Activated CD4-positive, alpha-beta memory T cell treated with anti-CD3 and anti-CD28 coated beads, Interleukin-2, amount 10 ng/mL, durations not matched to agents 7 days and 5 days (primary cell): ENCODE results near the gene CEP19. TPM values are rescaled to one million over a fixed set of nuclear protein-coding genes. Genes with fewer than 3 reads are reported as not detected.

Experiments
- CTCF ChIA-PET: fragments of 350-600 bp; sonication (Branson Sonifier 250); formaldehyde crosslinking; loops from one replicate; lab custom pipeline; 2021; ENCODE audit warnings: antibody characterized with exemption, inconsistent platforms; lab: Charles Lee
- POLR2A ChIA-PET: fragments of 350-600 bp; sonication (Branson Sonifier 250); formaldehyde crosslinking; loops from one replicate; lab custom pipeline; 2021; ENCODE audit warnings: antibody characterized with exemption; lab: Charles Lee
- DNase-seq: peaks from one replicate; pipeline ENCODE4 v3.0.0-alpha.2; 2020
- H3K27ac Mint-ChIP-seq: one replicate; pipeline ENCODE4 v1.8.0; 2021; ENCODE audit warnings: mild to moderate bottlenecking, mixed read lengths
- H3K27me3 Mint-ChIP-seq: one replicate; pipeline ENCODE4 v1.8.0; 2021; ENCODE audit warnings: mixed read lengths
- H3K36me3 Mint-ChIP-seq: one replicate; pipeline ENCODE4 v1.8.0; 2021; ENCODE audit warnings: low read depth, mixed read lengths
- H3K4me1 Mint-ChIP-seq: one replicate; pipeline ENCODE4 v1.8.0; 2021; ENCODE audit warnings: mixed read lengths
- H3K4me3 Mint-ChIP-seq: one replicate; pipeline ENCODE4 v1.8.0; 2021; ENCODE audit warnings: mild to moderate bottlenecking, mixed read lengths
- H3K9me3 Mint-ChIP-seq: one replicate; pipeline ENCODE4 v1.8.0; 2021; ENCODE audit warnings: mixed read lengths
- total RNA-seq, 2 experiments: library from RNA; stranded (reverse); gene quantifications; one replicate each; pipeline ENCODE4 v1.2.3, GENCODE V29; 2021

Gene CEP19
- total RNA-seq, 2 experiments from 2014 or later, result 5.3 to 5.5 TPM

DNA sequence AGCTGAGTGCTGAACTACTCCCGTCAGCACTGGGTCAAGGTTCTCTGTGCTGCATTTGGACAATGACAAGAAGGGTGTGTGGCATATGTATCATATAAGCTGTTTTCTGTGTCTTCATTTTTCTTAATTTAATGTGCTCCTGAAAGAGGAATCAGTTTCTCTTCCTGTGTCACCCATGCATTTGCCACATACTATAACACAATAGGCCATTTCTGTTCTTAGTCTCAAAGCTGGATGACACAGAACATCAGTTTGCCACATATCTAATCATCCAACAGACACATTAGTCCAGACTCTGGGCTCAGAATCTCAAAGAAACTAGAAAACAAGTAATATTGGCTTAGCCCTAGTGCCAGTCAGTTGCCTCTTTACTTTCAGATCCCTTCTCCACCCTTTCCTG, 34.1 kb downstream of the CEP19 start:
- H3K9me3 Mint-ChIP-seq, result peaks cover 7% of the 10 kb centered on the region
- H3K4me3 Mint-ChIP-seq, result no peak overlapping the region
- H3K36me3 Mint-ChIP-seq, result peaks cover 21% of the 10 kb centered on the region
- no peaks in the 10 kb centered on the region for H3K27me3 Mint-ChIP-seq
- ChIA-PET CTCF (interaction anchor here (1.2 to 2.1 kb wide), 7 partner anchors 13 to 149 kb away, joined by 3 to 20 read pairs (median 5); partner anchors contain the start of gene NRROS), POLR2A (interaction anchor here (0.9 to 2.1 kb wide), 5 partner anchors 38 to 265 kb away, joined by 3 to 8 read pairs (median 3); partner anchors contain the start of genes NCBP2 and PAK2)
- no peak overlapping the region for H3K27ac Mint-ChIP-seq
- DNase-seq, result no peak
- peaks cover 28% of the 10 kb centered on the region for H3K4me1 Mint-ChIP-seq

DNA sequence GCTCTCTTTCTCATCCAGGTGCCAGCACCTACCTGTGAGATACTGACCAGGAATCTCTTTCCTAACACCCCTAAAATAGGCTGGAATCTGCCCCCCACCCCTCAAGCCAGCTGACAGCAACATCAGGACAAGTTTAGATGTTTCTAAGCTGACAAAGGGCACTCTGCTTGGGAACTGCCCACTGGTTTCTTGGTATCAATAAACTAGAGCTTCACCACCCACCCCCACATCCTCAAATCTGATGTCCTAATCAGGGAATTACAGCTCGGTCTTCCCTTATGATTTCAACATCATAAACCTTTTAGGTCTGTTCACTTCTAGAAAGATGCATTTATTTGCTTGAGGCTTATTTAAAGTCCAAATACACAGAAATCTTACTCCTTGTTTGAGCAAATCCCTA, 34.7 kb downstream of the CEP19 start:
- ChIA-PET CTCF (interaction anchor here (0.8 to 2.1 kb wide), 10 partner anchors 8 to 149 kb away, joined by 3 to 20 read pairs (median 5); partner anchors contain the start of gene NRROS), POLR2A (interaction anchor here (0.9 to 2.1 kb wide), 6 partner anchors 37 to 265 kb away, joined by 3 to 8 read pairs (median 4); partner anchors contain the start of genes NCBP2, NRROS and PAK2)
- peaks cover 27% of the 10 kb centered on the region for H3K4me1 Mint-ChIP-seq
- no peaks in the 10 kb centered on the region for H3K27me3 Mint-ChIP-seq
- H3K9me3 Mint-ChIP-seq, result peaks cover 5% of the 10 kb centered on the region
- no peak overlapping the region for H3K4me3 Mint-ChIP-seq
- H3K27ac Mint-ChIP-seq, result no peak overlapping the region
- DNase-seq, result no peak
- H3K36me3 Mint-ChIP-seq, result peaks cover 19% of the 10 kb centered on the region

DNA sequence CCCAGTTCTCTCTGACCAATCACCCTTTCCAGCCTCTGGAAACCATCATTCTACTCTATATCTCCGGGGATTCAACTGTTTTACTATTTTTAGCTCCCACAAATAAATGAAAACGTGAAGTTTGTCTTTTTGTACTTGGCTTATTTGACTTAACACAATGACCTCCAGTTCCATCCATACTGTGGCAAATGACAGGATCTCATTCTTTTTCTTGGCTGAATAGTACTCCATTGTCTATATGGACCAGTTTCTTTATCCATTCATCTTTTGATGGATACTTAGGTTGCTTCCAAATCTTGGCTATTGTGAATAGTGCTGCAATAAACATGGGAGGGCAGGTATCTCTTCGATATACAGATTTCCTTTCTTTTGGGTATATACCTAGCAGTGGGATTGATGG, 38.4 kb downstream of the CEP19 start:
- Mint-ChIP-seq H3K27ac (no peak overlapping the region), H3K4me1 (peaks cover 49% of the 10 kb centered on the region), H3K4me3 (no peak overlapping the region), H3K36me3 (peaks cover 16% of the 10 kb centered on the region), H3K27me3 (no peaks in the 10 kb centered on the region), H3K9me3 (peaks cover 2% of the 10 kb centered on the region)
- no peak for DNase-seq
- ChIA-PET CTCF (interaction anchor here (1.7 kb wide), 1 partner anchor 64 kb away, joined by 5 read pairs; no protein-coding TSS in a partner anchor), POLR2A (interaction anchor here (1.0 kb wide), 1 partner anchor 34 kb away, joined by 3 read pairs; the partner anchor contains the start of gene NRROS)

DNA sequence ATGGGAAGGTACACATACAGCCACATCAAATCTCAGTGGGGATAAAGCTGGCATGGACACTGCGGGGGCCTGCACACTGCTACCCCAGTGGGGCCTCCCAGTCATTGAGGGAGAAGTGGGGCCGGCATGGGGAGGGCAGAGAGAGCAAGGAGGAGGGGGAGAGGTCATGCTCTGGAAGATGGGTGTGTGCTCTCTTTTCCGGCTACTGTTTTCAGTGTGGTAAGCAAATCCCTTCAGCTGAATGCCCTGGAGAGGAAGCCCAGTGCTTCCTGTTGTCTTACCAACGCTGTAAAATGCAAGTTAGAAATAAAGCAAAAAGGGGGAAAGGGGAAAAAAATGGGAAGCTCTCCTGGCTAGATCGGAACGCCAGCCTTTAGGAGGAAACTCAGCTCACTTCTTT, 41.7 kb downstream of the CEP19 start:
- peaks cover 30% of the 10 kb centered on the region for H3K4me1 Mint-ChIP-seq
- H3K27ac Mint-ChIP-seq, result peak overlapping the region; percentile 76
- CTCF ChIA-PET, result interaction anchor here (0.8 to 2.8 kb wide), 3 partner anchors 9 to 66 kb away, joined by 3 to 16 read pairs (median 3); no protein-coding TSS in a partner anchor
- H3K27me3 Mint-ChIP-seq, result no peaks in the 10 kb centered on the region
- peaks cover 2% of the 10 kb centered on the region for H3K9me3 Mint-ChIP-seq
- DNase-seq, result peak; percentile 21
- H3K36me3 Mint-ChIP-seq, result peaks cover 17% of the 10 kb centered on the region
- peak overlapping the region; percentile 56 for H3K4me3 Mint-ChIP-seq
- POLR2A ChIA-PET, result interaction anchor here (0.9 to 1.5 kb wide), 5 partner anchors 16 to 204 kb away, joined by 3 to 7 read pairs (median 3); partner anchors contain the start of gene NRROS

DNA sequence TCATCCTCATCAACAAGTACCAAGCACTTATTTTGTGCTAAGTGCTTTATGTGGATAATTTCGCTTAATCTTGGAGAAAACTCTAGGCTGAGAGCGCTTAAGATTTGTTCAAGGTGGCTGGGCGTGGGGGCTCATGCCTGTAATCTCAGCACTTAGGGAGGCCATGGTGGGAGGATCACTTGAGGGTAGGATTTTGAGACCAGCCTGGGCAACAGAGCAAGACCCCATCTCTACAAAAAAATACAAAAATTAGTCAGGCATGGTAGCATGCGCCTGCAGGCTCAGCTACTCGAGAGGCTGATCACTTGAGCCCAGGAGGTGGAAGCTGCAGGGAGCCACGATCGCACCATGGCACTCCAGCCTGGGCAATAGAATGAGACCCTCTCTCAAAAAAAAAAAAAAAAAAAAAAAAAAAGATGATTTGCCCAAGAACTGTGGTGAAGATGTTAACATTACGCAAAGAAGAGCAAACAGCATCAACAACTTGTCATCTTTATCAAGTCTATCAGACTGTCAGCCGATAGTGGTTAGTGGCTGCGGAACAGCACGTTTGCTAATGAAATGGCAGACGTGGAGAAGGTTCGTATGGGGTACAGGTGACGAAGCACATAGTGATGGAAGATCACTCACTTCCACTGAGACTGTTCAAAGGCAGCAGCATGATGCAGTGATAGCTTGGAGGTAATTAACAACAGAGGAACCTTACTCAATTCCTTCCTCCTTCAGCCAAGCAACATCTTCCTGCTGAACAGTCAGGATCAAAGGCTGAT, 44.8 kb downstream of the CEP19 start:
- no peaks in the 10 kb centered on the region for H3K27me3 Mint-ChIP-seq
- ChIA-PET POLR2A (no interaction called here), CTCF (no interaction called here)
- no peak overlapping the region for H3K27ac Mint-ChIP-seq
- H3K36me3 Mint-ChIP-seq, result peaks cover 18% of the 10 kb centered on the region
- H3K4me3 Mint-ChIP-seq, result no peak overlapping the region
- no peaks in the 10 kb centered on the region for H3K9me3 Mint-ChIP-seq
- H3K4me1 Mint-ChIP-seq, result peaks cover 24% of the 10 kb centered on the region
- no peak for DNase-seq

DNA sequence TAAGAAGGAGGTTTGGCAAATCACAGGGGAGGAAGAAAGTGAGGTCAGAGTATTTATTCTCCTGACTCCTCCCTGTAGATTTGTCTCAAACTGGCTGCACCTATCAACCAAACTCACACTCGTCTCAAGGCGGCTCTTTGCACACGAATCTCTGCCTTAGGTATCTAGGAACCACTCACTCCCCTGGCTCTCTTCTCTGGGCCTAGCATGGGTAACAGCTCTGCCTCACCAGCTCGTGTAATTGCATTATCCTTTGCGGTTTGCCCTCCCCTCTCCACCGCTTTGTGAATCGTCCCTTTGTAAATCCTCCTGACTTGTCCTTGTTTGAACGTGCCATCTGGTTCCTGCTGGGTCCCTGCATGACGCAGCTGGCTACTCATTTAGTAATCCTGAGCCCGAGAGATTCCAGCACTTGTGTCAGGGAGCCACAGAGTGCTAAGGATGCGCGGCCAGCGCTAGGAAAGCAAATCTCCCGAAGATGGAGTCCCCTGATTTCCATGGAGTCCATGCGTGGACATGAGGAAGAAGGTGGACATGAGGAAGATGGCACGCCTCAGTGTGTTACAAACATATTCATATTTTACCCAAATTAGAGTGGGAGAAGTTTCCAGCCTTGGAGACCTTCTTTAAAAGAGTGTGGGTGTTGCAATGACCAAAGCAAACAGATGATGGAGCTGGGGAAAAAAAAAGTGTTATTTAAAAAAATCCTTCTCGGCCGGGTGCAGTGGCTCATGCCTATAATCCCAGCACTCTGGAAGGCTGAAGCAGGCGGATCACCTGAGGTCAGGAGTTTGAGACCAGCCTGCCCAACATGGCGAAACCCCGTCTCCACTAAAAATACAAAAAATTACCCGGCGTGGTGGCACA, 45.8 kb downstream of the CEP19 start:
- Mint-ChIP-seq H3K27me3 (no peaks in the 10 kb centered on the region), H3K4me1 (peaks cover 20% of the 10 kb centered on the region), H3K4me3 (no peak overlapping the region), H3K27ac (no peak overlapping the region), H3K9me3 (no peaks in the 10 kb centered on the region), H3K36me3 (peaks cover 25% of the 10 kb centered on the region)
- DNase-seq, result no peak
- CTCF ChIA-PET, result no interaction called here
- POLR2A ChIA-PET, result no interaction called here

DNA sequence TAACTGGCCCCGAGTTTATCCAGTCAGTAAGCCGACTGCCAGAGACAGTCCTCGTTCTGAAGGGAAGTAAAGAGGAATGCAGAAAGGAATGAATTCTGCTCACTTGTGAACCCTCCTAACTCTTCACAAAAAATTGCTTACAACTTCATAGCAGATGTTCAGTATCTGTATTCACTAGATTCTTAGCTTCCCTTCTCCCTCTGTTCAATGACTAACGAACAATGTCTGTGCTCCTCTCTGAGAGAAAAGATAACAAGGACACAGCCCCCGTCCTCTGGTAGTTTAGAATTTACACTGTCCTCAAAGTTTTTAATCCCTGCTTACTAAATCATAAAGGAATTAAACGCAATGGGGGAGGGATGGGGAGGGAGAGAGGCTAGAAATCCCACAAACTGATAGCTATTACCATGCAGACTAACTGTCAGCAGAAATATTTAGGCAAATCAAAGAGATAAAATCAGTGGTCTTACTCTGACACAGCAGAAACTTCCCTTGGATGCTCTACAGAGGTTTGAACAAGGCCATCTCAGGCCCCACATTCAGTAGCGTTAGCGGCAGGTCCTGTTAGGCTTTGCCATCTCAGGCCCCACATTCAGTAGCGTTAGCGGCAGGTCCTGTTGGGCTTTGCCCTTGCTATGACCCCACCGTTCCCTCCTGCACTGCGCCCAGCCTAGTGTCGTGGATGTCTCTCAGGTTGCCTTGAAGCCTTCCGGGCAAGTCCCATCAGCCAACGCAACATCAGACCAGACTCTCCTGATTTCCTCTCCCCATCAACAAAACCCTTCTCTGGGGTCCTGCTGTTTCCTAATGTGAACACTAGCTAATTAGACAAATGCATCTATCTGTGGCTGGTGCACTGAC, 49.1 kb downstream of the CEP19 start:
- CTCF ChIA-PET, result interaction anchor here (0.9 kb wide), 1 partner anchor 22 kb away, joined by 4 read pairs; no protein-coding TSS in a partner anchor
- Mint-ChIP-seq H3K9me3 (no peaks in the 10 kb centered on the region), H3K4me3 (no peak overlapping the region), H3K27ac (no peak overlapping the region), H3K36me3 (peaks cover 51% of the 10 kb centered on the region), H3K27me3 (no peaks in the 10 kb centered on the region), H3K4me1 (peaks cover 5% of the 10 kb centered on the region)
- DNase-seq, result no peak
- POLR2A ChIA-PET, result interaction anchor here (1.1 to 1.3 kb wide), 3 partner anchors 9 to 54 kb away, joined by 3 to 5 read pairs (median 4); no protein-coding TSS in a partner anchor

DNA sequence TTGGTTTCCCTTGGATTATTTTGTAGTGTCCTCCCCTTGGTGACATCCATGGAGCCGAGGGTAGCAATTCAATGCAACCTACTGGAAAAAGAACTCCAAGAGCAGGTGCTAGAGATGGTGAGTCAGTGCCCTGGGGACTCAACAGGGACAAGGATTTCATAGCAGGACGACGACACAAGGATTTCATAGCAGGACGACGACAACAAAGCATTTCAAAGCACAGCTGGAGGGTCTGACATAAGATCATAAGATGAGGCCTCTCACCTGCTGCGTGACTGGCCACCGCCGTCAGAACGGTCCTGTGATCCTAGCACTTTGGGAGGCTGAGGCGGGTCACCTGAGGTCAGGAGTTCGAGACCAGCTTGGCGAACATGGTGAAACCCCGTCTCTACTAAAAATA, 50.0 kb downstream of the CEP19 start:
- ChIA-PET POLR2A (interaction anchor here (1.1 to 1.3 kb wide), 2 partner anchors 22 to 53 kb away, joined by 3 read pairs; no protein-coding TSS in a partner anchor), CTCF (interaction anchor here (0.8 kb wide), 1 partner anchor 9 kb away, joined by 3 read pairs; no protein-coding TSS in a partner anchor)
- H3K27ac Mint-ChIP-seq, result no peak overlapping the region

DNA sequence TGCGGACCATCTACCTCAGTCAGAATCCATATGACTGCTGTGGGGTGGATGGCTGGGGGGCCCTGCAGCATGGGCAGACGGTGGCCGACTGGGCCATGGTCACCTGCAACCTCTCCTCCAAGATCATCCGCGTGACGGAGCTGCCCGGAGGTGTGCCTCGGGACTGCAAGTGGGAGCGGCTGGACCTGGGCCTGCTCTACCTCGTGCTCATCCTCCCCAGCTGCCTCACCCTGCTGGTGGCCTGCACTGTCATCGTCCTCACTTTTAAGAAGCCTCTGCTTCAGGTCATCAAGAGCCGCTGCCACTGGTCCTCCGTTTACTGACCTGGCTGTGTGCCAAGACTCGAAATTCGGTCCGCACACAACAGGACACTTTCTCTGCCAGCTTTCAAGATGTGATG, 50.6 kb downstream of the CEP19 start:
- Mint-ChIP-seq H3K27me3 (no peaks in the 10 kb centered on the region), H3K9me3 (no peaks in the 10 kb centered on the region), H3K27ac (no peak overlapping the region), H3K36me3 (peaks cover 63% of the 10 kb centered on the region), H3K4me1 (peaks cover 4% of the 10 kb centered on the region), H3K4me3 (no peak overlapping the region)
- ChIA-PET CTCF (interaction anchor here (0.8 kb wide), 1 partner anchor 10 kb away, joined by 3 read pairs; no protein-coding TSS in a partner anchor), POLR2A (interaction anchor here (1.1 to 1.3 kb wide), 2 partner anchors 21 to 52 kb away, joined by 3 read pairs; no protein-coding TSS in a partner anchor)
- DNase-seq, result no peak

More for the DNA sequence above, 50.0 kb downstream of the CEP19 start:
- Mint-ChIP-seq H3K4me1 (peaks cover 4% of the 10 kb centered on the region), H3K27me3 (no peaks in the 10 kb centered on the region), H3K36me3 (peaks cover 60% of the 10 kb centered on the region), H3K4me3 (no peak overlapping the region), H3K9me3 (no peaks in the 10 kb centered on the region)
- no peak for DNase-seq

DNA sequence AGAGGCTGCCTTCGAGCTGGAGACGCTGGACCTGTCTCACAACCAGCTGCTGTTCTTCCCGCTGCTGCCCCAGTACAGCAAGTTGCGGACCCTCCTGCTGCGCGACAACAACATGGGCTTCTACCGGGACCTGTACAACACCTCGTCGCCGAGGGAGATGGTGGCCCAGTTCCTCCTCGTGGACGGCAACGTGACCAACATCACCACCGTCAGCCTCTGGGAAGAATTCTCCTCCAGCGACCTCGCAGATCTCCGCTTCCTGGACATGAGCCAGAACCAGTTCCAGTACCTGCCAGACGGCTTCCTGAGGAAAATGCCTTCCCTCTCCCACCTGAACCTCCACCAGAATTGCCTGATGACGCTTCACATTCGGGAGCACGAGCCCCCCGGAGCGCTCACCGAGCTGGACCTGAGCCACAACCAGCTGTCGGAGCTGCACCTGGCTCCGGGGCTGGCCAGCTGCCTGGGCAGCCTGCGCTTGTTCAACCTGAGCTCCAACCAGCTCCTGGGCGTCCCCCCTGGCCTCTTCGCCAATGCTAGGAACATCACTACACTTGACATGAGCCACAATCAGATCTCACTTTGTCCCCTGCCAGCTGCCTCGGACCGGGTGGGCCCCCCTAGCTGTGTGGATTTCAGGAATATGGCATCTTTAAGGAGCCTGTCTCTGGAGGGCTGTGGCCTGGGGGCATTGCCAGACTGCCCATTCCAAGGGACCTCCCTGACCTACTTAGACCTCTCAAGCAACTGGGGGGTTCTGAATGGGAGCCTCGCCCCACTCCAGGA, 51.5 kb downstream of the CEP19 start:
- Mint-ChIP-seq H3K4me1 (peaks cover 4% of the 10 kb centered on the region), H3K9me3 (no peaks in the 10 kb centered on the region), H3K36me3 (peaks cover 65% of the 10 kb centered on the region), H3K27ac (no peak overlapping the region), H3K27me3 (no peaks in the 10 kb centered on the region), H3K4me3 (no peak overlapping the region)
- ChIA-PET POLR2A (no interaction called here), CTCF (no interaction called here)
- DNase-seq, result no peak

DNA sequence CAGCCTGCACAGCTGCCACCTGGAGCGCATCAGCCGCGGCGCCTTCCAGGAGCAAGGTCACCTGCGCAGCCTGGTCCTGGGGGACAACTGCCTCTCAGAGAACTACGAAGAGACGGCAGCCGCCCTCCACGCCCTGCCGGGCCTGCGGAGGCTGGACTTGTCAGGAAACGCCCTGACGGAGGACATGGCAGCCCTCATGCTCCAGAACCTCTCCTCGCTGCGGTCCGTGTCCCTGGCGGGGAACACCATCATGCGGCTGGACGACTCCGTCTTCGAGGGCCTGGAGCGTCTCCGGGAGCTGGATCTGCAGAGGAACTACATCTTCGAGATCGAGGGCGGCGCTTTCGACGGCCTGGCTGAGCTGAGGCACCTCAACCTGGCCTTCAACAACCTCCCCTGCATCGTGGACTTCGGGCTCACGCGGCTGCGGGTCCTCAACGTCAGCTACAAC, 52.1 kb downstream of the CEP19 start:
- H3K9me3 Mint-ChIP-seq, result no peaks in the 10 kb centered on the region
- H3K4me3 Mint-ChIP-seq, result no peak overlapping the region
- H3K4me1 Mint-ChIP-seq, result peaks cover 4% of the 10 kb centered on the region
- POLR2A ChIA-PET, result no interaction called here
- peaks cover 71% of the 10 kb centered on the region for H3K36me3 Mint-ChIP-seq
- DNase-seq, result no peak
- H3K27ac Mint-ChIP-seq, result no peak overlapping the region
- no peaks in the 10 kb centered on the region for H3K27me3 Mint-ChIP-seq
- CTCF ChIA-PET, result interaction anchor here (1.0 kb wide), 1 partner anchor 25 kb away, joined by 3 read pairs; no protein-coding TSS in a partner anchor
